Caco-2 (cell line): ENCODE measurements around the gene ELOVL3. TPM values are rescaled to one million over a fixed set of nuclear protein-coding genes. Genes with fewer than 3 reads are reported as not detected.
"Not testable (repeated sequence)": the region's sequence is repeated elsewhere in the genome, so short reads cannot be mapped to it uniquely, and the experiment has no call there.

ENCODE experiments used
- BruUV-seq: library from RNA; stranded (reverse); fragments of 400-500 nt; replicated peaks from 2 replicates; lab custom pipeline; 2021; lab: Mats Ljungman, UMichigan
- CTCF ChIA-PET: fragments of 300-600 bp; sonication (Branson Sonifier 250); formaldehyde crosslinking; loops from one replicate; lab custom pipeline; 2022; ENCODE audit warnings: antibody characterized with exemption; lab: Charles Lee
- POLR2A ChIA-PET: fragments of 300-600 bp; sonication (Branson Sonifier 250); formaldehyde crosslinking; loops from one replicate; lab custom pipeline; 2022; ENCODE audit warnings: antibody characterized with exemption; lab: Charles Lee
- DNase-seq, 2 experiments: peaks; one replicate each; pipeline versions ENCODE4 v3.0.0 to v3.0.0-alpha.2; 2020 to 2022
- H3K27me3 ChIP-seq: replicated peaks from 2 replicates; pipeline ENCODE4 v1.6.0; 2011; ENCODE audit warnings: low read length; ENCODE audit not compliant: control insufficient read depth, insufficient read depth
- H3K36me3 ChIP-seq: 2 replicates; pipeline ENCODE4 v1.5.1; 2011; ENCODE audit warnings: low read length; ENCODE audit not compliant: control insufficient read depth, insufficient read depth
- H3K4me1 ChIP-seq: fragments of 250-450 bp; sonication (Bioruptor Pico); 2 replicates; pipeline ENCODE4 v1.5.1; 2020; ENCODE audit warnings: mild to moderate bottlenecking
- H3K4me3 ChIP-seq: 2 replicates; pipeline ENCODE4 v1.5.1; 2011; ENCODE audit warnings: low read depth, mild to moderate bottlenecking, control low read depth, low read length
- H3K9me3 ChIP-seq: fragments of 250-450 bp; sonication (Bioruptor Pico); 2 replicates; pipeline ENCODE4 v1.5.1; 2020; ENCODE audit warnings: mild to moderate bottlenecking, moderate library complexity
- H3K27ac Mint-ChIP-seq: one replicate; pipeline ENCODE4 v1.8.0; 2022; ENCODE audit warnings: mixed read lengths; ENCODE audit not compliant: unreplicated experiment
- H3K27me3 Mint-ChIP-seq: one replicate; pipeline ENCODE4 v1.8.0; 2022; ENCODE audit warnings: mixed read lengths; ENCODE audit not compliant: insufficient read depth, unreplicated experiment
- H3K36me3 Mint-ChIP-seq: one replicate; pipeline ENCODE4 v1.8.0; 2022; ENCODE audit warnings: mild to moderate bottlenecking, mixed read lengths; ENCODE audit not compliant: insufficient read depth, unreplicated experiment
- H3K4me1 Mint-ChIP-seq: one replicate; pipeline ENCODE4 v1.8.0; 2022; ENCODE audit warnings: low read depth, mixed read lengths; ENCODE audit not compliant: unreplicated experiment
- H3K4me3 Mint-ChIP-seq: one replicate; pipeline ENCODE4 v1.8.0; 2022; ENCODE audit warnings: mild to moderate bottlenecking, moderate library complexity, mixed read lengths; ENCODE audit not compliant: unreplicated experiment
- H3K9me3 Mint-ChIP-seq: one replicate; pipeline ENCODE4 v1.8.0; 2022; ENCODE audit warnings: mixed read lengths; ENCODE audit not compliant: unreplicated experiment
- CTCF ChIP-seq, 2 experiments: fragments of 200-600 bp in 1 of 2; IDR thresholded peaks; 1 replicate in 1 of 2; 2 replicates in 1 of 2; pipeline versions ENCODE4 v1.5.1 to v1.8.0; 2011 to 2022; ENCODE audit warnings: antibody characterized with exemption in 1 of 2, control low read depth in 1 of 2, inconsistent platforms in 1 of 2, low read depth in 1 of 2, low read length in 1 of 2, mild to moderate bottlenecking in 1 of 2, moderate library complexity in 1 of 2; ENCODE audit not compliant: insufficient read depth in 1 of 2, severe bottlenecking in 1 of 2, unreplicated experiment in 1 of 2
- intact Hi-C: fragments of 100-400 bp; cut with micrococcal nuclease; formaldehyde crosslinking; loops from one replicate; pipeline ENCODE4 v1.10.0; 2022; ENCODE audit not compliant: unreplicated experiment
- total RNA-seq: library from RNA; stranded (reverse); gene quantifications from 2 replicates; pipeline ENCODE4 v1.2.3, GENCODE V29; 2022

Gene ELOVL3
- total RNA-seq, 1 experiment from 2014 or later: 2.2 TPM

GRCh38 chr10:102185811-102186527, 40.1 kb upstream of the ELOVL3 start:
- TF ChIP-seq CTCF (IDR thresholded peaks at IDR 0.05; ENCODE audit: insufficient read depth in 1 of 2, low read depth in 1 of 2, low read length in 1 of 2, severe bottlenecking in 1 of 2, unreplicated experiment in 1 of 2): no peak
- POLR2A ChIA-PET: no interaction called here

GRCh38 chr10:102188298-102188940, 37.7 kb upstream of the ELOVL3 start:
- H3K4me3 Mint-ChIP-seq: no peak overlapping the region
- Histone ChIP-seq H3K27me3 (no peaks in the 10 kb centered on the region), H3K36me3 (no peaks in the 10 kb centered on the region), H3K4me1 (no peaks in the 10 kb centered on the region), H3K9me3 (peaks cover 33% of the 10 kb centered on the region), H3K4me3 (no peak overlapping the region)
- no peak for TF ChIP-seq CTCF (IDR thresholded peaks at IDR 0.05; ENCODE audit: insufficient read depth in 1 of 2, low read depth in 1 of 2, low read length in 1 of 2, severe bottlenecking in 1 of 2, unreplicated experiment in 1 of 2)
- H3K36me3 Mint-ChIP-seq: no peaks in the 10 kb centered on the region
- H3K4me1 Mint-ChIP-seq: no peaks in the 10 kb centered on the region
- no peak overlapping the region for H3K27ac Mint-ChIP-seq
- BruUV-seq: no TSS peak
- ChIA-PET CTCF (no interaction called here), POLR2A (no interaction called here)
- no peak for DNase-seq
- peaks cover 57% of the 10 kb centered on the region for H3K9me3 Mint-ChIP-seq
- intact Hi-C loops: no loop called here
- H3K27me3 Mint-ChIP-seq: no peaks in the 10 kb centered on the region

More at GRCh38 chr10:102185811-102186527, 40.1 kb upstream of the ELOVL3 start:
- no peaks in the 10 kb centered on the region for H3K27me3 Mint-ChIP-seq
- Histone ChIP-seq H3K4me3 (no peak overlapping the region), H3K9me3 (peaks cover 18% of the 10 kb centered on the region), H3K36me3 (no peaks in the 10 kb centered on the region), H3K4me1 (no peaks in the 10 kb centered on the region), H3K27me3 (no peaks in the 10 kb centered on the region)
- H3K4me1 Mint-ChIP-seq: no peaks in the 10 kb centered on the region
- no TSS peak for BruUV-seq
- intact Hi-C loops: no loop called here
- H3K4me3 Mint-ChIP-seq: no peak overlapping the region
- no peaks in the 10 kb centered on the region for H3K36me3 Mint-ChIP-seq
- H3K27ac Mint-ChIP-seq: no peak overlapping the region
- CTCF ChIA-PET: no interaction called here
- peaks cover 36% of the 10 kb centered on the region for H3K9me3 Mint-ChIP-seq
- no peak for DNase-seq

GRCh38 chr10:102188941-102189898, 36.9 kb upstream of the ELOVL3 start:
- H3K27ac Mint-ChIP-seq, H3K4me3 Mint-ChIP-seq, BruUV-seq, DNase-seq, H3K4me3 ChIP-seq, H3K27me3 ChIP-seq, H3K36me3 ChIP-seq, H3K4me1 ChIP-seq, intact Hi-C loops, POLR2A ChIA-PET, CTCF ChIA-PET, H3K27me3 Mint-ChIP-seq, H3K36me3 Mint-ChIP-seq, H3K4me1 Mint-ChIP-seq: not testable (repeated sequence)
- H3K9me3 Mint-ChIP-seq: peaks cover 57% of the 10 kb centered on the region
- H3K9me3 ChIP-seq: peaks cover 32% of the 10 kb centered on the region
